Lung (tissue), 12 donors: ENCODE data around the gene GYG2. TPM values are rescaled to one million over a fixed set of nuclear protein-coding genes. Genes with fewer than 3 reads are reported as not detected.

ENCODE experiments used
- ATAC-seq: fragments of 200-7000 bp; cut with Tn5 transposase; one replicate; pipeline ENCODE4 v1.9.1; 2020; ENCODE audit warnings: moderate number of reproducible peaks; ENCODE audit not compliant: insufficient read depth, low FRiP score
- DNase-seq, 3 donors: peaks; one replicate each; pipeline ENCODE4 v3.0.0-alpha.2; 2013 to 2017
- H3K27ac ChIP-seq, 2 donors: one replicate each; pipeline ENCODE4 v1.5.1; 2013; ENCODE audit warnings: mild to moderate bottlenecking in 2 of 2, moderate library complexity in 2 of 2, control low read depth in 1 of 2, inconsistent platforms in 1 of 2, low read depth in 1 of 2, low read length in 1 of 2
- H3K27me3 ChIP-seq, 3 donors: one replicate each; pipeline ENCODE4 v1.5.1; 2013; ENCODE audit warnings: low read length in 2 of 3; ENCODE audit not compliant: control insufficient read depth in 3 of 3, insufficient read depth in 3 of 3
- H3K36me3 ChIP-seq, 4 donors: one replicate each; pipeline ENCODE4 v1.5.1; 2013; ENCODE audit warnings: low read length in 4 of 4, mild to moderate bottlenecking in 1 of 4, moderate library complexity in 1 of 4; ENCODE audit not compliant: control insufficient read depth in 4 of 4, insufficient read depth in 4 of 4
- H3K4me1 ChIP-seq, 5 donors: one replicate each; pipeline ENCODE4 v1.5.1; 2013; ENCODE audit warnings: low read length in 5 of 5, mild to moderate bottlenecking in 2 of 5, moderate library complexity in 1 of 5; ENCODE audit not compliant: control insufficient read depth in 5 of 5, insufficient read depth in 5 of 5
- H3K4me3 ChIP-seq: one replicate; pipeline ENCODE4 v1.5.1; 2013; ENCODE audit warnings: mild to moderate bottlenecking, control low read depth, moderate library complexity
- H3K9ac ChIP-seq, 2 donors: one replicate each; pipeline ENCODE4 v1.5.1; 2013; ENCODE audit warnings: low read length in 2 of 2, control low read depth in 1 of 2; ENCODE audit not compliant: insufficient read depth in 1 of 2
- H3K9me3 ChIP-seq, 4 donors: one replicate each; pipeline ENCODE4 v1.5.1; 2013; ENCODE audit warnings: low read length in 3 of 4, mild to moderate bottlenecking in 1 of 4, moderate library complexity in 1 of 4; ENCODE audit not compliant: control insufficient read depth in 4 of 4, insufficient read depth in 3 of 4
- WGBS, 2 donors: extraction: QIAGEN DNeasy Blood & Tissue Kit; methylation state at CpG; one replicate each; pipeline ENCODE4 v1.1.7; 2013; 5-methylcytosine and 5-hydroxymethylcytosine counted together
- polyA plus RNA-seq, 2 donors: library from polyadenylated mRNA; stranded (reverse); fragments of 200-250 nt; gene quantifications; one replicate each; pipeline ENCODE4 v1.2.1, GENCODE V29; 2013
- total RNA-seq, 2 donors: library from RNA; depleted of rRNA in 1 of 2; stranded (reverse); fragments of >200 nt in 1 of 2; gene quantifications; one replicate each; pipeline ENCODE4 v1.2.1, GENCODE V29; 2014 to 2021
- TF ChIP-seq, protein P1 (sequence below): IDR thresholded peaks from 2 replicates; pipeline ENCODE4 v1.5.1; 2012; ENCODE audit warnings: mild to moderate bottlenecking; ENCODE audit errors: control extremely low read depth, extremely low read depth
- donor health status: control.
- donor health status: control.
- donor health status: Bipolar disorder and iron deficiency.
- donor health status: healthy.
- donor health status: DM: yes; HTN: yes; CAD: no.

The GYG2 gene
- total and polyA plus RNA-seq, 4 donors, result 0.59 to 5.4 (median 2.7) TPM

DNA sequence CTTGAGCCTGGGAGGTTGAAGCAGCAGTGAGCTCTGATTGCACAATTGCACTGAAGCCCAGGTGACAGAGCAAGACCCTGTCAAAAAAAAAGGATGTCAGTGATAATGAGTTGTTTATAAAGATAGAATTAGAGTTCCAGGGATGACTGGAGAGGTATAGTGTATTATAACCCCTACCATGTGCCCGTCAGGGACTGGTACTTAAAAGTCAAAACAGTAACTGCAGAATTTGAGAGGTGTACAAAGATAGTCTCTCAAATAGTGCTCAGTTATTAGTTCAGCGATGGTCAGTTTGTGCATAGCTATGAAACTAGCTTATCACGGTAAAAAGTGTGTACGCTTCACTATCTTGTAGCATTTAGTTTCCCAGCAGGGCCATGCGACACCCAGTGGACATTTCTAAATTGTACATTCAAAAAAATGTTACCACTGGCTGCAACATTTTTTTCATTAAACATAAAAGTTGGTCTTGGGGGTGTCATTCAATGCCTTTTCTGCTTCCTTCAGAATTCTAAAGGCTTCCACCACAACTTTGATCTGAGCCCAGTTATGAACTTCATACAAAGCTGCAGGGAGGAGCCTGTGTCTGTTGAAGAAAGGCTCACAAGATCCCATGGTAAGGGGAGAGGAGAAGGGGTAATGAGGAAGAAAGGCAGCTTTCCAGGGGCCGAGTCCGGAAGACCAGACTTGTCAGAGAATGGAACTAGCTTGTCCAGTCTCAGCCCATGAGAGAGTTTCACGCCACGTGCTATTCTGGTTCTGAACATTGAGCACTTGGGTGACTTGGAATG, 9.2 kb upstream of the GYG2 start:
- TF ChIP-seq, protein P1, sequence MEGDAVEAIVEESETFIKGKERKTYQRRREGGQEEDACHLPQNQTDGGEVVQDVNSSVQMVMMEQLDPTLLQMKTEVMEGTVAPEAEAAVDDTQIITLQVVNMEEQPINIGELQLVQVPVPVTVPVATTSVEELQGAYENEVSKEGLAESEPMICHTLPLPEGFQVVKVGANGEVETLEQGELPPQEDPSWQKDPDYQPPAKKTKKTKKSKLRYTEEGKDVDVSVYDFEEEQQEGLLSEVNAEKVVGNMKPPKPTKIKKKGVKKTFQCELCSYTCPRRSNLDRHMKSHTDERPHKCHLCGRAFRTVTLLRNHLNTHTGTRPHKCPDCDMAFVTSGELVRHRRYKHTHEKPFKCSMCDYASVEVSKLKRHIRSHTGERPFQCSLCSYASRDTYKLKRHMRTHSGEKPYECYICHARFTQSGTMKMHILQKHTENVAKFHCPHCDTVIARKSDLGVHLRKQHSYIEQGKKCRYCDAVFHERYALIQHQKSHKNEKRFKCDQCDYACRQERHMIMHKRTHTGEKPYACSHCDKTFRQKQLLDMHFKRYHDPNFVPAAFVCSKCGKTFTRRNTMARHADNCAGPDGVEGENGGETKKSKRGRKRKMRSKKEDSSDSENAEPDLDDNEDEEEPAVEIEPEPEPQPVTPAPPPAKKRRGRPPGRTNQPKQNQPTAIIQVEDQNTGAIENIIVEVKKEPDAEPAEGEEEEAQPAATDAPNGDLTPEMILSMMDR, result no peak
- Histone ChIP-seq H3K9me3 (no peaks in the 10 kb centered on the region), H3K27me3 (peaks cover 0 to 7% (median 2%) of the 10 kb centered on the region in 3 donors), H3K27ac (peak overlapping the region in 1 of 2 donors; percentile 26), H3K4me3 (no peak overlapping the region), H3K4me1 (no peaks in the 10 kb centered on the region), H3K9ac (no peak overlapping the region), H3K36me3 (no peaks in the 10 kb centered on the region)
- no peak for ATAC-seq
- WGBS, 2 donors, result 54 to 75% methylated on average over 9 of the region's 9 CpGs
- peak in 1 of 3 donors; percentile 38 for DNase-seq

DNA sequence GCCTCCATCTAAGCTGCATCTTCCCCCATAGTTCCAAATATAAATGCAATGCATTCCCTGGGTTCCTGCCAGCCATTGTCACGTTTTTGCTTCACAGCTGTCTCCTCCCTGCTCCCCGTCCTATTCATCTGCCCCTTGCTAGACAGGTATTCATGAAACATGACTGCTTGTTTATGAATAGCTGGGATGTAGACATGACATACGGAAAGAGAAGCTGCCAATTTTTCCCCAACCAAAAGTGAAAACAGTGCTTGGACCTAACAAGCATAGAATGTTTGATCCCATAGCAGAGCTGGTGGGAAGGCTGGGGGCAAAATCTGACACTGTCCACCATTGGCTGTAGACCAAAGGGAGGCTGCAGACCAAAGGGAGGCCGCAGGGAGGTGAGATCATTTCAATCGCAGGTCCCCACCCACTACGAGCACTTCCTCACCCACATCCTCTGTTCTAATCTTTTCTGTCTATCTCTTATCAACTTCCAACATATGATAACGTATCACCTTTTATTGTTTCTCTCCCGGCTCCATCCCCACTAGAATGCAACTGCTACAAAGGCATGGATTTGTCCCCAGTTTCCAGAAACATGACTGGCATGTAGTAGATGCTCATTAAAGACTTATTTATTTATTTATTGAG, 8.5 kb upstream of the GYG2 start:
- Histone ChIP-seq H3K27me3 (peaks cover 0 to 2% (median 2%) of the 10 kb centered on the region in 3 donors), H3K27ac (no peak overlapping the region), H3K9ac (no peak overlapping the region), H3K4me3 (no peak overlapping the region), H3K4me1 (no peaks in the 10 kb centered on the region), H3K36me3 (no peaks in the 10 kb centered on the region), H3K9me3 (no peaks in the 10 kb centered on the region)
- ATAC-seq, result no peak
- TF ChIP-seq, protein P1, result no peak
- WGBS, 2 donors, result 42 to 46% methylated on average over 8 of the region's 8 CpGs
- peak in 1 of 3 donors; percentile 42 for DNase-seq

DNA sequence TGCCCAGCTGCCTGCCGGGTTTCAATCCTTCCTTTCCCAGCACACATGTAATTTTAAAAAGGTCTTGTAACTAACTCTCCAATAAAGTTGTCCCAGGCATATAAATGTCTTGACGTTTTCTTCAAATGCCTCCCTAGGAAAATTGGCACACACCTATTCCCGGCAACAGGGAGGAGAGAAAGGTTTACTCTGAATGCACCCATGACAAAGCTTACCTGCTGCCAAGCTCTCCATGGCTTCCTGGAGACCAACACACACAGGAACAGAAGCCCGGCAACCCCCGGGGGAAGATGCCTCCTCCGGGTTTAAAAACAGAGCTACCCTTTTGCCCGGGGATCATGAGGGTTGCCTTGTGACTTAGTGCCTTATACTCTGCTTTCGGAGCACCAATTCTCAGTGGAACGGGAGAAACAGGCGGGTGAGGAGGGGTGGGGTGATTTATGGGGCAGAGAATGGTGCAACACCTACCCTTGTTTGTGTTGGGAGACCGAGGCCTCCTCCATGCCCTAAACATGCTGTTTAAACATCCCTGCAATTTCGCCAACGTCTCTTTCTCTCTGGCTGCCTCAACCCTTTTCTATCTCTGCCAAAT, 4.8 kb upstream of the GYG2 start:
- H3K4me1 ChIP-seq, result no peaks in the 10 kb centered on the region
- H3K4me3 ChIP-seq, result no peak overlapping the region
- 52 to 79% methylated on average over 13 of the region's 13 CpGs for WGBS, 2 donors
- peaks cover 0 to 16% (median 12%) of the 10 kb centered on the region in 3 donors for H3K27me3 ChIP-seq
- DNase-seq (no peak), ATAC-seq (no peak)
- no peaks in the 10 kb centered on the region for H3K9me3 ChIP-seq
- TF ChIP-seq, protein P1, result no peak
- no peak overlapping the region for H3K9ac ChIP-seq
- H3K27ac ChIP-seq, result no peak overlapping the region
- no peaks in the 10 kb centered on the region for H3K36me3 ChIP-seq
